Esophagus (tissue), 2 donors: Measurements from ENCODE around the gene CDS1. TPM values are rescaled to one million over a fixed set of nuclear protein-coding genes. Genes with fewer than 3 reads are reported as not detected.
"Not testable (repeated sequence)": the region's sequence is repeated elsewhere in the genome, so short reads cannot be mapped to it uniquely, and the experiment has no call there.

Source experiments
- H3K27ac ChIP-seq, 2 donors: one replicate each; pipeline ENCODE4 v1.5.1; 2013; ENCODE audit warnings: low read depth in 2 of 2, mild to moderate bottlenecking in 2 of 2, inconsistent platforms in 1 of 2, low read length in 1 of 2, moderate library complexity in 1 of 2
- H3K27me3 ChIP-seq, 2 donors: one replicate each; pipeline ENCODE4 v1.6.1; 2013; ENCODE audit warnings: low read length in 2 of 2, control low read depth in 1 of 2, mild to moderate bottlenecking in 1 of 2; ENCODE audit not compliant: insufficient read depth in 2 of 2, control insufficient read depth in 1 of 2
- H3K36me3 ChIP-seq, 2 donors: one replicate each; pipeline ENCODE4 v1.6.1; 2013; ENCODE audit warnings: low read length in 1 of 2; ENCODE audit not compliant: control insufficient read depth in 2 of 2, insufficient read depth in 2 of 2
- H3K4me1 ChIP-seq, 2 donors: one replicate each; pipeline ENCODE4 v1.6.1; 2013; ENCODE audit warnings: low read length in 1 of 2; ENCODE audit not compliant: control insufficient read depth in 2 of 2, insufficient read depth in 2 of 2
- H3K4me3 ChIP-seq, 2 donors: one replicate each; pipeline ENCODE4 v1.5.1; 2013; ENCODE audit warnings: low read length in 2 of 2, mild to moderate bottlenecking in 2 of 2, low read depth in 1 of 2, moderate library complexity in 1 of 2
- H3K9me3 ChIP-seq, 2 donors: one replicate each; pipeline ENCODE4 v1.6.1; 2013; ENCODE audit warnings: mild to moderate bottlenecking in 2 of 2, low read depth in 1 of 2, low read length in 1 of 2, moderate library complexity in 1 of 2; ENCODE audit not compliant: control insufficient read depth in 2 of 2, insufficient read depth in 1 of 2
- WGBS, 2 donors: extraction: QIAGEN DNeasy Blood & Tissue Kit; methylation state at CpG; one replicate each; pipeline ENCODE4 v1.1.7; 2013; 5-methylcytosine and 5-hydroxymethylcytosine counted together
- polyA plus RNA-seq, 2 donors: library from polyadenylated mRNA; stranded (reverse); fragments of 200-250 nt; gene quantifications; one replicate each; pipeline ENCODE4 v1.2.3, GENCODE V29; 2013
- donor health status: healthy with polysubstance abuse.
- donor health status: Bipolar disorder and iron deficiency.

Gene CDS1
- polyA plus RNA-seq, 2 donors, result 16.2 to 21.2 TPM

DNA sequence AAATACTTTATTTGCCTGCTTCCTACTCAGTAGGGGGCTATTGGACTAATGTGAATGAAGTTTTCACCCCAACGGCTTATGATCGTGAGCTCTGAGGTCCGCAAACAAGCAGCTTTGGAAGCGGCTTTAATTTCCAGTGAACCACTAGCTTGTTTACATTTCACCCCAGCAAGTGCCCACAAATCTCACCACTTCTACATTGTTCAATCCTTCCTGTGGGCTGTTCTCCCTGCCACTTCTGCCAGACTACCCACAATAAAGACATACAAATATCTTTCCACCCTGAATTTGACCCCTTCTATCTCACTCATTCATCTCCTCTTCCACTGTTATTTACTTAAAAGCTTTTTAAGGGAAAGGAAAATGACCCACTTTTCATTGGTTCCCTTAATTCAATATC, 98.0 kb downstream of the CDS1 start:
- Histone ChIP-seq H3K27me3 (no peaks in the 10 kb centered on the region), H3K36me3 (peaks cover 8 to 11% of the 10 kb centered on the region in 2 donors), H3K4me1 (no peaks in the 10 kb centered on the region), H3K9me3 (no peaks in the 10 kb centered on the region), H3K27ac (no peak overlapping the region), H3K4me3 (no peak overlapping the region)
- WGBS, 2 donors, result 92% methylated on average over 4 of the region's 4 CpGs

DNA sequence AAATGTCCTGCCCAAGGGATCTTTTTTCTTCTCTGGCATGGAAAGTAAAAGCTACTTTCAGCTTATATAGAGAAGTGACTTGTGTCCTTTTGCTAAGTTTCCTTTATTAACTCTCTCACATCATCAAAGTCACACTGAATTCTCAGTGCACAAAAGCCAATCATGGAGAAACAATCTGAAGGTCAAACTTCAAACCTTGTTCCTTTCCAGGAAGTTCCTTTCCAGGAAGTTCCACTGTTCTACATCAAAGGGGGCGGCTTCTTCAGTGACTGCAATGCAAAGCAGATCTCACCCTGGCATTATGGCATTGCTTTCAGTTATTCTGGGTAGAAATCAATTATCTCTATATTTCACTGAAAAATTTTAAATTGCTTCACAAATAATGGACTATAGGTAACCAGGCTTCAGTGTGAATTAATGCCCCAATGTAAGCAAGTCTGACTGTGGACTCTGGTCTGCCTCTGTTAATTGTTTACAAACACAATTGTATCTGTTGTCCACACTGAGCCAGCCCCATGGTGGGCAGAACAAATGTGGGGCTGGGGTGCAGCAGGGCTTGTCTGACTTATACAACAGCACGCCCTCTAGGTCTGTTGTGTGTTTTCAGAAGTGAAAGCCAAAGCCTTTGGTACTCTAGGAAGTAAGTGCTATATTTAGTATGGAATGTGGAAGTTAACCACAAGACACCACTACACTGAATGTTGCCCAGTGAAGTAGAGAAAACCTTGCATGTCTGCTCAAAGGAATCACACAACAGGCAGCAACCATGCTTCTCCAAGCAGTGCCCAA, 98.8 kb downstream of the CDS1 start:
- Histone ChIP-seq H3K27me3 (no peaks in the 10 kb centered on the region), H3K4me3 (no peak overlapping the region), H3K4me1 (no peaks in the 10 kb centered on the region), H3K36me3 (peaks cover 8 to 15% of the 10 kb centered on the region in 2 donors), H3K9me3 (no peaks in the 10 kb centered on the region), H3K27ac (no peak overlapping the region)
- WGBS, 2 donors, result 72 to 77% methylated on average over 2 of the region's 2 CpGs

GRCh38 chr4:84682661-84683060, 99.7 kb downstream of the CDS1 start:
- not testable (repeated sequence) for H3K27ac ChIP-seq, H3K4me3 ChIP-seq, H3K4me1 ChIP-seq, H3K27me3 ChIP-seq, H3K9me3 ChIP-seq
- 85 to 86% methylated on average over 4 of the region's 4 CpGs for WGBS, 2 donors
- peaks cover 8 to 13% of the 10 kb centered on the region in 2 donors for H3K36me3 ChIP-seq

DNA sequence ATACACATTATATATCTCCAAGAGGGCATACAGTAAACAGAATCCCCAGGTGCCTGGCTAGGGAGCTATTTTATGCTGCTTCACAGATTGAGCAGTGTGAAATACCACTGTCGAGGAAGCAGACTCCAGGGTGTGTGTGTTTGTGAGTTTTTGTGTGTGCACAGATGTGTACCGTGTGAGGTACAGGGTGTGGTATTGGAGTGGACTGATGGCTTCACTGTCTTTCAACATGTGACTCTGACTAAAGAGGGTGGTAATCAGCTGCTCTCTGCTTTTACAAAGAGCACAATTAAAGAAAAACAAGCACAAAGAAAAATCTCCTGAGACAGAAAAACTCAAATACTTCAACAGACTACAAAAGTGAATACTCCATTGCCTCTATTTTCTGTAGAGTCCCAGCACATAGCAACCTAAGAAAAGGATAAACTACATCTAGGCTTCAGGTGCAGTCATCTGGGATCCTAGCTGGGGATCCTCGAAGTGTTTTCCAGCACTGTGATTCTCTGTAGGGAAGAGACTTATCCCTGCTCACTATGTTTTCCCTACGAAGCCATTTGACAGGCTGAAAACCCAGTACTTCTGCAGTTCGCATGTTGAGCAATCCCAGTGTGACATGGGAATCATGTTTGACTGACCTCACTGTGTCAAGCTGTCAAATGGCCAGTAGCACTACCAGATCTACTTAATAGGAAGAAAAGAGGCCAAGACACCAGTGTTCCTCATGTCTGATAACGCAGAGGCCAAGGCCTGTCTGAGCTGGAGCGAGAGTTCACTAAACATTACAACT, 100.3 kb downstream of the CDS1 start:
- no peaks in the 10 kb centered on the region for H3K4me1 ChIP-seq
- H3K4me3 ChIP-seq, result no peak overlapping the region
- H3K27me3 ChIP-seq, result no peaks in the 10 kb centered on the region
- WGBS, 2 donors, result 84 to 86% methylated on average over 7 of the region's 7 CpGs
- no peak overlapping the region for H3K27ac ChIP-seq
- H3K36me3 ChIP-seq, result peaks cover 11 to 18% of the 10 kb centered on the region in 2 donors
- H3K9me3 ChIP-seq, result no peaks in the 10 kb centered on the region

DNA sequence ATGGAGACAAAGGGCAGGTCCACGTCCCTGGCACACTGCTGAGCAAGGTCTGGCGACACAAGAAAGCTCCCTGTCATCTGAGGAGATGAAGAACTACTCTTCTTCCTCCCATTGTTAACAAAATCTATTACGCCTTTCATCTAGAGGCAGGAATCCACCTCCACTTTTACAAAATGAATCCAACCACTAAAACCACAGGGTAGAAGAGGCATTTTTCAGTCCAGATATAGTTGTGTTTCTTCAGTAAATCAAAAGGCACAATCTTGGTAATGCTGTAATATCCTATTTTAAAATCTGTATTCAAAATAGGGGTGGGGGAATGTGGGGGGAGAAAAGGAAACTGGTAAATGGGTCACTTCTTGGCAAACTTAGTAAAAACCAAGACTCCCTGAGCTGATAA, 101.4 kb downstream of the CDS1 start:
- WGBS, 2 donors, result 82 to 83% methylated on average over 3 of the region's 3 CpGs

GRCh38 chr4:84685105-84685504, 102.2 kb downstream of the CDS1 start:
- Histone ChIP-seq H3K36me3 (peaks cover 12 to 14% of the 10 kb centered on the region in 2 donors), H3K27me3 (no peaks in the 10 kb centered on the region), H3K9me3 (no peaks in the 10 kb centered on the region), H3K4me1 (no peaks in the 10 kb centered on the region), H3K27ac (no peak overlapping the region), H3K4me3 (no peak overlapping the region)
- 82 to 100% methylated on average over 1 of the region's 1 CpG for WGBS, 2 donors

More for the DNA sequence above, 101.4 kb downstream of the CDS1 start:
- Histone ChIP-seq H3K4me3 (no peak overlapping the region), H3K27ac (no peak overlapping the region), H3K4me1 (no peaks in the 10 kb centered on the region), H3K27me3 (no peaks in the 10 kb centered on the region), H3K9me3 (no peaks in the 10 kb centered on the region), H3K36me3 (peaks cover 12 to 14% of the 10 kb centered on the region in 2 donors)

DNA sequence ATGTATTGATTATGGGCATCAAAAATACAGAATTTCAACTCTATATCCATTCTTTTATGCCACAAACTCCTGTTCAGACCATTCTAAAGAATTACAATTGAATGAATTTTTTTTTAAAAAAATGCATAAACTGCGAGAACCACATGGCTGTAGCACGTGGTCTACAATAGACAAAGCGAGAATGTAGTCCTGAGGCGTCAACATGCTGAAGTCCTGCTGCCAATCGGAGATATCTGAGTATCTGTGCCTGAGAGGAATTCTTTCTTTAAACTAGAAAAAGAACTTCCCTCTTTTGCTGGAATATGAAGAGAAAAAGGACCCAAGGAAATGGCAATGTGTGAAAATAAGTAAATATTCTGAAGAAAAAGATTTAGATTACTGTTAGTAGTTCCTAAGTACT, 105.7 kb downstream of the CDS1 start:
- Histone ChIP-seq H3K27ac (no peak overlapping the region), H3K4me1 (peaks cover 0 to 7% of the 10 kb centered on the region in 2 donors), H3K27me3 (no peaks in the 10 kb centered on the region), H3K36me3 (peaks cover 4 to 12% of the 10 kb centered on the region in 2 donors), H3K9me3 (no peaks in the 10 kb centered on the region), H3K4me3 (no peak overlapping the region)
- WGBS, 2 donors, result 92 to 96% methylated on average over 5 of the region's 5 CpGs

DNA sequence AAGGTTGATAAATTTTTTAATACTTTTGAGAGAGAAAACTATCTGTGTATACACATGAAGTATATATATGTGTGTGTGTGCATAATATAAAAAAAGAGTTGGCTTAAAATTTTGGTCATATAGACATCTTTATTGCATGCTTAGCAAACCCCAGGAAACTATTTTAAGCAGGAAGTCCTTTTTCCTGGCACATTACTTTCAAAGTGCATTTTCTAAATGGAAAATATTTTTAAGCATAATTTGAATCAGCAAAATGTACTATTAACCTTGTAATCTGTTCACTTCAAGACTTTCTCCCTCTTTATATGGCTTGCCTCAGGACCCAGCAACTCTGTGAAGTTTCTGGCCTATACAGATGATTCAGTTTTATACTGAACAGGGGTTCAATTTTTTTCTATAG, 106.3 kb downstream of the CDS1 start:
- Histone ChIP-seq H3K27ac (no peak overlapping the region), H3K36me3 (peaks cover 4 to 12% of the 10 kb centered on the region in 2 donors), H3K27me3 (no peaks in the 10 kb centered on the region), H3K4me1 (peaks cover 0 to 7% of the 10 kb centered on the region in 2 donors), H3K9me3 (no peaks in the 10 kb centered on the region), H3K4me3 (no peak overlapping the region)

DNA sequence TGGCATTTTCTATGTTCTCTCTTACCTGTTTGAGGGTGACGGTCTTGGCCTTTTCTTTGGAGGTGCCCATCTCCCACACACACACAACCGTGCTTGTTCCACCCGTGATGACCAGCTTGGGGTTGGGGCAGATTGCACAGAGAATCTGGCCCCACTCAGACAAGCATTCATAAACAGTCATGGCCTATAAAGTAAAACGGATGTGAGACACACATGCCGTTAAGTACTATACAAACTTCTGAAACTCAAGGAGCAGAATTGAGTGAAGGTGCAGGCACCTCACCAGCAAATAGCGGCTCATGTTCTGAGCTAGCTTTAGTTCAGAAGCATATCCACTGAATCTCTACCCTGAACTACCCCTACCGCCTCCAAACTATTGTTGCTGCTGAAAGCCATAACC, 107.6 kb downstream of the CDS1 start:
- no peak overlapping the region for H3K27ac ChIP-seq
- no peak overlapping the region for H3K4me3 ChIP-seq
- peaks cover 7 to 13% of the 10 kb centered on the region in 2 donors for H3K36me3 ChIP-seq
- no peaks in the 10 kb centered on the region for H3K9me3 ChIP-seq
- H3K4me1 ChIP-seq, result peaks cover 0 to 7% of the 10 kb centered on the region in 2 donors
- H3K27me3 ChIP-seq, result no peaks in the 10 kb centered on the region
- 93 to 96% methylated on average over 7 of the region's 7 CpGs for WGBS, 2 donors
